ENCODE data around the gene VIM.

Gene VIM

DNA sequence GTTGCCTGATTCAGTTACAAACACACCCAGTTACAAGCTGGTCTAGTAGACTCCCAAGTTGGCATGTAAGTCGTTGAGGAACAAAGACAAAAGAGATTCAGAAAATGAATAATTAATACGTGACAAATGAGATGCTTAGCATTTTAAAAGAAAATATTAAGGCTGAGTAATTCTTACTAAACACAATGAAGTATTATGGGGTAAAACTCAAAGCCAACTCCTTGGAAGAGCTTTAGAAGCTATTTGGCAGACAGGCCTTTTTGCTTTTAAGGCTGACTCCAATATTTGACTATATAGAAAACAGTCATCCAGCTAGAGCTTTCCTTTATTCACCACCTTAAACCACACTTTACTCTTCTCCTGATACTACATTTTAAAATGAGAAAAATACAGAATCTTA lies 32.0 kb upstream of the VIM start:
- H3K9me3 ChIP-seq (ENCODE audit: control insufficient read depth, insufficient read depth, low read depth, low read length), result no peaks in the 10 kb centered on the region
- CTCF ChIA-PET, result interaction anchor here (0.7 kb wide), 1 partner anchor 126 kb away, joined by 4 read pairs; no protein-coding TSS in a partner anchor
- no peak overlapping the region for H3K27ac ChIP-seq (ENCODE audit: extremely low read depth, low read depth, low read length)
- H3K4me1 ChIP-seq (ENCODE audit: control insufficient read depth, insufficient read depth, low read length), result peaks cover 4% of the 10 kb centered on the region; the same call in 1 of the 2 replicates
- H3K36me3 ChIP-seq (ENCODE audit: control insufficient read depth in 2 of 2, insufficient read depth in 1 of 2, low read length in 2 of 2), result no peaks in the 10 kb centered on the region
- no peak for TF ChIP-seq BCL11B (tag by site-specific recombination; IDR thresholded peaks at IDR 0.05; ENCODE audit: low read depth)
- no peak for TF ChIP-seq ZNF37A (tag by site-specific recombination; IDR thresholded peaks at IDR 0.05)
- no peak for TF ChIP-seq ZNF747 (tag by site-specific recombination; IDR thresholded peaks at IDR 0.05)
- TF ChIP-seq, protein P1, sequence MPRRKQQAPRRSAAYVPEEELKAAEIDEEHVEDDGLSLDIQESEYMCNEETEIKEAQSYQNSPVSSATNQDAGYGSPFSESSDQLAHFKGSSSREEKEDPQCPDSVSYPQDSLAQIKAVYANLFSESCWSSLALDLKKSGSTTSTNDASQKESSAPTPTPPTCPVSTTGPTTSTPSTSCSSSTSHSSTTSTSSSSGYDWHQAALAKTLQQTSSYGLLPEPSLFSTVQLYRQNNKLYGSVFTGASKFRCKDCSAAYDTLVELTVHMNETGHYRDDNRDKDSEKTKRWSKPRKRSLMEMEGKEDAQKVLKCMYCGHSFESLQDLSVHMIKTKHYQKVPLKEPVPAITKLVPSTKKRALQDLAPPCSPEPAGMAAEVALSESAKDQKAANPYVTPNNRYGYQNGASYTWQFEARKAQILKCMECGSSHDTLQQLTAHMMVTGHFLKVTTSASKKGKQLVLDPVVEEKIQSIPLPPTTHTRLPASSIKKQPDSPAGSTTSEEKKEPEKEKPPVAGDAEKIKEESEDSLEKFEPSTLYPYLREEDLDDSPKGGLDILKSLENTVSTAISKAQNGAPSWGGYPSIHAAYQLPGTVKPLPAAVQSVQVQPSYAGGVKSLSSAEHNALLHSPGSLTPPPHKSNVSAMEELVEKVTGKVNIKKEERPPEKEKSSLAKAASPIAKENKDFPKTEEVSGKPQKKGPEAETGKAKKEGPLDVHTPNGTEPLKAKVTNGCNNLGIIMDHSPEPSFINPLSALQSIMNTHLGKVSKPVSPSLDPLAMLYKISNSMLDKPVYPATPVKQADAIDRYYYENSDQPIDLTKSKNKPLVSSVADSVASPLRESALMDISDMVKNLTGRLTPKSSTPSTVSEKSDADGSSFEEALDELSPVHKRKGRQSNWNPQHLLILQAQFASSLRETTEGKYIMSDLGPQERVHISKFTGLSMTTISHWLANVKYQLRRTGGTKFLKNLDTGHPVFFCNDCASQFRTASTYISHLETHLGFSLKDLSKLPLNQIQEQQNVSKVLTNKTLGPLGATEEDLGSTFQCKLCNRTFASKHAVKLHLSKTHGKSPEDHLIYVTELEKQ (tag by site-specific recombination; IDR thresholded peaks at IDR 0.05; ENCODE audit: borderline replicate concordance), result no peak
- TF ChIP-seq, protein P2, sequence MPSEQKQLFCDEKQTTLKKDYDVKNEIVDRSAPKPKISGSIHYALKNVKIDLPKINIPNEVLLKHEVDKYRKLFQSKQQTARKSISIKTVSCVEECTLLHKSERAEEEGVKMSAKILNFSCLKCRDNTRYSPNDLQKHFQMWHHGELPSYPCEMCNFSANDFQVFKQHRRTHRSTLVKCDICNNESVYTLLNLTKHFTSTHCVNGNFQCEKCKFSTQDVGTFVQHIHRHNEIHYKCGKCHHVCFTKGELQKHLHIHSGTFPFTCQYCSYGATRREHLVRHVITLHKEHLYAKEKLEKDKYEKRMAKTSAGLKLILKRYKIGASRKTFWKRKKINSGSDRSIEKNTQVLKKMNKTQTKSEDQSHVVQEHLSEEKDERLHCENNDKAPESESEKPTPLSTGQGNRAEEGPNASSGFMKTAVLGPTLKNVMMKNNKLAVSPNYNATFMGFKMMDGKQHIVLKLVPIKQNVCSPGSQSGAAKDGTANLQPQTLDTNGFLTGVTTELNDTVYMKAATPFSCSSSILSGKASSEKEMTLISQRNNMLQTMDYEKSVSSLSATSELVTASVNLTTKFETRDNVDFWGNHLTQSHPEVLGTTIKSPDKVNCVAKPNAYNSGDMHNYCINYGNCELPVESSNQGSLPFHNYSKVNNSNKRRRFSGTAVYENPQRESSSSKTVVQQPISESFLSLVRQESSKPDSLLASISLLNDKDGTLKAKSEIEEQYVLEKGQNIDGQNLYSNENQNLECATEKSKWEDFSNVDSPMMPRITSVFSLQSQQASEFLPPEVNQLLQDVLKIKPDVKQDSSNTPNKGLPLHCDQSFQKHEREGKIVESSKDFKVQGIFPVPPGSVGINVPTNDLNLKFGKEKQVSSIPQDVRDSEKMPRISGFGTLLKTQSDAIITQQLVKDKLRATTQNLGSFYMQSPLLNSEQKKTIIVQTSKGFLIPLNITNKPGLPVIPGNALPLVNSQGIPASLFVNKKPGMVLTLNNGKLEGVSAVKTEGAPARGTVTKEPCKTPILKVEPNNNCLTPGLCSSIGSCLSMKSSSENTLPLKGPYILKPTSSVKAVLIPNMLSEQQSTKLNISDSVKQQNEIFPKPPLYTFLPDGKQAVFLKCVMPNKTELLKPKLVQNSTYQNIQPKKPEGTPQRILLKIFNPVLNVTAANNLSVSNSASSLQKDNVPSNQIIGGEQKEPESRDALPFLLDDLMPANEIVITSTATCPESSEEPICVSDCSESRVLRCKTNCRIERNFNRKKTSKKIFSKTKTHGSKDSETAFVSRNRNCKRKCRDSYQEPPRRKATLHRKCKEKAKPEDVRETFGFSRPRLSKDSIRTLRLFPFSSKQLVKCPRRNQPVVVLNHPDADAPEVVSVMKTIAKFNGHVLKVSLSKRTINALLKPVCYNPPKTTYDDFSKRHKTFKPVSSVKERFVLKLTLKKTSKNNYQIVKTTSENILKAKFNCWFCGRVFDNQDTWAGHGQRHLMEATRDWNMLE (tag by site-specific recombination; conservative IDR thresholded peaks at IDR 0.05; ENCODE audit: low read depth), result no peak
- no peak for TF ChIP-seq ZNF174 (tag by site-specific recombination; IDR thresholded peaks at IDR 0.05)
- no peak for TF ChIP-seq ZNF660 (tag by site-specific recombination; IDR thresholded peaks at IDR 0.05)
- TF ChIP-seq ZNF239 (tag by site-specific recombination; IDR thresholded peaks at IDR 0.05), result no peak
- TF ChIP-seq ZNF670 (tag by site-specific recombination; IDR thresholded peaks at IDR 0.05; ENCODE audit: low read depth), result no peak
- POLR2A ChIA-PET, result interaction anchor here (1.0 kb wide), 1 partner anchor 33 kb away, joined by 3 read pairs; no protein-coding TSS in a partner anchor
- H3K4me3 ChIP-seq (ENCODE audit: low read depth, low read length), result no peak overlapping the region

DNA sequence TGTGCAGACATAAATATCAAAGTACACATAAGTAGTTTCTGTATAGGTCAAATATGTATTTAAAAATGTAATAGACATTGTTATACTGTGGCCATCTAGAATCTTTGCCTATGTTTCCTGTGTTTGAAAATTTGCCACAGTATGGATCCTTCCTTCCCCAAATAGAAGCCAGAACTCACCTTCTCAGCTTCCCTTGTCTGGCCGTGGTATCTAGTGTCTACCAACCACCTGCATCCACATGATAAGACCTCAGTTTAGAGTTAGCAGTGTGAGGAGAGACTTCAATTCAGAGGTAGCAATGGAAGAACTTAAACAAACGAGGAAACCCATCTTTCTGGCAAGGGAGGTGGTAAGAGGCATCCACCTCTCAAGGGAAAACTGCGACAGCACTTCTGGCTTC lies 31.5 kb upstream of the VIM start:
- POLR2A ChIA-PET, result interaction anchor here (1.0 kb wide), 1 partner anchor 32 kb away, joined by 3 read pairs; no protein-coding TSS in a partner anchor
- CTCF ChIA-PET, result interaction anchor here (0.8 kb wide), 1 partner anchor 33 kb away, joined by 3 read pairs; no protein-coding TSS in a partner anchor
- H3K36me3 ChIP-seq (ENCODE audit: control insufficient read depth in 2 of 2, insufficient read depth in 1 of 2, low read length in 2 of 2), result no peaks in the 10 kb centered on the region
- TF ChIP-seq, protein P3, sequence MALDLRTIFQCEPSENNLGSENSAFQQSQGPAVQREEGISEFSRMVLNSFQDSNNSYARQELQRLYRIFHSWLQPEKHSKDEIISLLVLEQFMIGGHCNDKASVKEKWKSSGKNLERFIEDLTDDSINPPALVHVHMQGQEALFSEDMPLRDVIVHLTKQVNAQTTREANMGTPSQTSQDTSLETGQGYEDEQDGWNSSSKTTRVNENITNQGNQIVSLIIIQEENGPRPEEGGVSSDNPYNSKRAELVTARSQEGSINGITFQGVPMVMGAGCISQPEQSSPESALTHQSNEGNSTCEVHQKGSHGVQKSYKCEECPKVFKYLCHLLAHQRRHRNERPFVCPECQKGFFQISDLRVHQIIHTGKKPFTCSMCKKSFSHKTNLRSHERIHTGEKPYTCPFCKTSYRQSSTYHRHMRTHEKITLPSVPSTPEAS (tag by site-specific recombination; IDR thresholded peaks at IDR 0.05), result no peak
- TF ChIP-seq, protein P4, sequence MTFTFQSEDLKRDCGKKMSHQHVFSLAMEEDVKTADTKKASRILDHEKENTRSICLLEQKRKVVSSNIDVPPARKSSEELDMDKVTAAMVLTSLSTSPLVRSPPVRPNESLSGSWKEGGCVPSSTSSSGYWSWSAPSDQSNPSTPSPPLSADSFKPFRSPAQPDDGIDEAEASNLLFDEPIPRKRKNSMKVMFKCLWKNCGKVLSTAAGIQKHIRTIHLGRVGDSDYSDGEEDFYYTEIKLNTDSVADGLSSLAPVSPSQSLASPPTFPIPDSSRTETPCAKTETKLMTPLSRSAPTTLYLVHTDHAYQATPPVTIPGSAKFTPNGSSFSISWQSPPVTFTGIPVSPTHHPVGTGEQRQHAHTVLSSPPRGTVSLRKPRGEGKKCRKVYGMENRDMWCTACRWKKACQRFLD (tag by site-specific recombination; IDR thresholded peaks at IDR 0.05), result no peak
- TF ChIP-seq ZNF423 (tag by site-specific recombination; IDR thresholded peaks at IDR 0.05), result no peak
- TF ChIP-seq, protein P5, sequence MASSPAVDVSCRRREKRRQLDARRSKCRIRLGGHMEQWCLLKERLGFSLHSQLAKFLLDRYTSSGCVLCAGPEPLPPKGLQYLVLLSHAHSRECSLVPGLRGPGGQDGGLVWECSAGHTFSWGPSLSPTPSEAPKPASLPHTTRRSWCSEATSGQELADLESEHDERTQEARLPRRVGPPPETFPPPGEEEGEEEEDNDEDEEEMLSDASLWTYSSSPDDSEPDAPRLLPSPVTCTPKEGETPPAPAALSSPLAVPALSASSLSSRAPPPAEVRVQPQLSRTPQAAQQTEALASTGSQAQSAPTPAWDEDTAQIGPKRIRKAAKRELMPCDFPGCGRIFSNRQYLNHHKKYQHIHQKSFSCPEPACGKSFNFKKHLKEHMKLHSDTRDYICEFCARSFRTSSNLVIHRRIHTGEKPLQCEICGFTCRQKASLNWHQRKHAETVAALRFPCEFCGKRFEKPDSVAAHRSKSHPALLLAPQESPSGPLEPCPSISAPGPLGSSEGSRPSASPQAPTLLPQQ (tag by site-specific recombination; IDR thresholded peaks at IDR 0.05), result no peak
- no peak for TF ChIP-seq REPIN1 (tag by site-specific recombination; IDR thresholded peaks at IDR 0.05; ENCODE audit: low read depth)
- TF ChIP-seq ZNF76 (tag by site-specific recombination; IDR thresholded peaks at IDR 0.05; ENCODE audit: borderline replicate concordance, low read depth), result no peak
- no peak for TF ChIP-seq KLF7 (tag by site-specific recombination; IDR thresholded peaks at IDR 0.05; ENCODE audit: borderline replicate concordance)
- no peak for TF ChIP-seq ZNF416 (tag by site-specific recombination; IDR thresholded peaks at IDR 0.05)
- TF ChIP-seq ZNF549 (tag by site-specific recombination; IDR thresholded peaks at IDR 0.05), result no peak
- no peak for TF ChIP-seq GFI1B (tag by site-specific recombination; IDR thresholded peaks at IDR 0.05)
- no peak for TF ChIP-seq ZNF473 (tag by site-specific recombination; IDR thresholded peaks at IDR 0.05)
- TF ChIP-seq ZNF510 (tag by site-specific recombination; IDR thresholded peaks at IDR 0.05; ENCODE audit: insufficient replicate concordance), result no peak
- no peak overlapping the region for H3K4me3 ChIP-seq (ENCODE audit: low read depth, low read length)
- H3K4me1 ChIP-seq (ENCODE audit: control insufficient read depth, insufficient read depth, low read length), result peaks cover 4% of the 10 kb centered on the region; the same call in 1 of the 2 replicates
- H3K9me3 ChIP-seq (ENCODE audit: control insufficient read depth, insufficient read depth, low read depth, low read length), result no peaks in the 10 kb centered on the region
- no peak overlapping the region for H3K27ac ChIP-seq (ENCODE audit: extremely low read depth, low read depth, low read length)

Data from HEK293 (cell line).